DMS53 (cell line): ENCODE results near the gene NCCRP1.

Source experiments
- DNase-seq: peaks from one replicate; lab custom pipeline; 2025; lab: John Stamatoyannopoulos, UW

Gene NCCRP1

DNA sequence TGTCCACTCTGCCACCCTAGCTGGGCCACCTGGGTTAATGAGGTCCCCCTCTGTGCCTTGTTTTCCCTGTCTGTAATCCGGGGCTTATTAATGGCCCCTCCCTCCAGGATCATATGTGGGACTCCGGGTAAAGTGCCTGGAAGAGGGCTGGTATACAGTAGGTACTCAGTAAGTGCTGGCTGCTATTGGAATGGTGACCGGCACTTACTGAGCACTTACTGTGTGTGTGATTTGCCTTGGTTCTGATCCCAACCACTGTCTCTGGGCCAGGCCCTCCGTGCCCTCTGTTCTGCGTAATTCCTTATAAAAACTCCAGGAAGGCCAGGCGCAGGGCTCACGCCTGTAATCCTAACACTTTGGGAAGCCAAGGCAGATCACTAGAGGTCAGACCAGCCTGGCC is 30.9 kb upstream of the NCCRP1 start:
- no peak for DNase-seq

GRCh38 chr19:39166571-39167391 is 30.0 kb upstream of the NCCRP1 start:
- DNase-seq = peak; percentile 99

DNA sequence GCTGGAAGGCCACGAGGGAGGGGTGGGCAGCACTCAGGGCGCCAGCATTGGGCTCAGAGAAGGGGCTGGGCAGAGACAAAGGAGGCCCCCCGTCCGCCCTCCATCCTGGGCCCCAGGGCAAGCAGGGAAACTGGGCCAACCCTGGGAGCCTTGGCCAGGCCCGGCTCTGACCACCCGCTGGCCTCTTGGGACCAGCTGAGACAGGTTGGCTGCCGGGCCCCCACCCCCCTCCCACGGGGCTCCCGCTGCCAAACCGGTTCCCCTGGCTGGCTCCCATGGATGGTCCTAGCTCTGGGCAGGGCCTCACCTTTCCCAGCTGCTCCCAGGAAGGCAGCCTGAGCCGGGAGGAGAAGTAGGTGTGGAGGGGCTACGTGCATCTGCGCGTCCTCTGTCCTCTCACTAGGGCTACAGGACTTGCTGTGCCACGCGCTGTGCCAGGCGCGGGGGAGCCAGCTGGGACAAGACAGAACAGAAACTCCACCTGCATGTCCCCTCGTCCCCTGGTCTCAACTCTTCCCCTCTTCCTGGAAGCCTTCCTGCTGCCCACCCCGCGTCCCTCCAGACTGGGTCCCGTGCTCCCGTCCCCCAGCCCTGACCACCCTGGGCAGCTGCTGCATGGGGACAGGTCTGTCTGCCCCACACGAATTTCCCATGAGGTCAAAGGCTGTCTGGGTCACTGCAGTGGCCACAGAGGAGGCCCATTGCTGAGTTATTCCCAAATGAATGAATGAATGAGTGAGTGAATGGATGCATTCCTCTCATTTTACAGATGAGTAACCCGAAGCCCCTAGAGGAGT is 29.1 kb upstream of the NCCRP1 start:
- peak; percentile 96 for DNase-seq

DNA sequence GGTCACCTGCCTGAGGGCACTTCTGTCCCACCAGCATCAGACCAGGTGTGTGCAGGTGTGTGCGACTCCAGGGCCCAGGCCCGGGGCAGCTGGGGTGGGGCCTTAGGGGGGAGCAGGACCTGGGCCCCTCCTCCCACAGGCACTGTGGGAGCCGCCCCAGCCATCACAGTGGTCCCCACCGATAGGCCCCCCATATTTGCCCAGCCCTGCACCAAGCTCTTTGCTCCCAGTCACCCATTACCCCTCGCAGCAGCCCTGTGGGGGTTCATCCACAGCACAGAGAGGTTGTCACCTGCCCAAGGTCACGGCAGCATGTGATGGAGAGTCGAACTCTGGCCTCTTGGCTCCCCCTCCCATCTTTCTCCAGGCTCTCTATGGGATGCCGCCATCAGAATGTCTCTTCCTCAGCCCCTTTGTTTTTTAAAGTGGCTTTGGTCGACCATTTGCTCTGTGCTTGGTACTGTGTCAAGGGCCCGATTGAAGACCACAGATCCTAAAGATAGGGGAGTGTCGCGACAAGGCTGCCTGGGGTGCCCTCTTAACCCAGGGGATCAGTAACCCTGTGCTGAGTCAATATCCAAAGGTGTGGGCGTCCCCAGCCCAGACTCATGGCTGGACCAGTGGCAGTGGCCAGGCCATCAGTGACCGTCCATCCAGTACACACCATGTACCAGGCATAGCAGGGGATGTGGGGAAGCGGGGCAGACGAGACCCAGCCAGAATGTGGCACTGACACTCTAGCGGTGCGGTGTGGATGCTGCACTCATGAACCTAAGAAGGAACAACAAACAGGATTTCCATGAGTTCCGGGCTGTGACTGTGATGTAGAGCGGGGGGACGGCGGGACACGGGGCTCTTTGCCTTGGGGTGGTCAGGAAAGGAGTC is 28.3 kb upstream of the NCCRP1 start:
- no peak for DNase-seq

DNA sequence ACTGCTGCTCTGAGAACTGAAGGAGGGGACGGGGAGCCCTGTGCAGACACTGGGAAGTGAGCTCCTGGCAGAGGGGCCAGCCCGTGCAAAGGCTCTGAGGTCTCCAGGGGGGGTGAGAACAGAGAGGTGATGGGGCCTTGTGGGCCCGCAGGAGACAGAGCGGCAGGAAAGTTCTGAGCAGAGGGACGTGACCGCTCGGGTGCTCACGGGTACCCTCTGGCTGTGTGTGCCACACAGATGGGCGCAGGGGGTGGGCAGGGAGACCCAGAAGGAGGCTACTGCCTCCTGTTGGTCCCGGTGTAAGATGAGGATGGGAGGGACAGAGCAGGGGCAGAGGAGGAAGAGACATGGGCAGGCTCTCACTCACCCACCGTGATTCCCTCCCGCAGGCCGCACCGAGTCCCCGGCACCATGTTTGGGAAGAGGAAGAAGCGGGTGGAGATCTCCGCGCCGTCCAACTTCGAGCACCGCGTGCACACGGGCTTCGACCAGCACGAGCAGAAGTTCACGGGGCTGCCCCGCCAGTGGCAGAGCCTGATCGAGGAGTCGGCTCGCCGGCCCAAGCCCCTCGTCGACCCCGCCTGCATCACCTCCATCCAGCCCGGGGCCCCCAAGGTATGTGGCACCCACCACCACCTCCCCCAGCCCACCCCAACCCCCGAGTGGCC is 27.5 kb upstream of the NCCRP1 start:
- no peak for DNase-seq

DNA sequence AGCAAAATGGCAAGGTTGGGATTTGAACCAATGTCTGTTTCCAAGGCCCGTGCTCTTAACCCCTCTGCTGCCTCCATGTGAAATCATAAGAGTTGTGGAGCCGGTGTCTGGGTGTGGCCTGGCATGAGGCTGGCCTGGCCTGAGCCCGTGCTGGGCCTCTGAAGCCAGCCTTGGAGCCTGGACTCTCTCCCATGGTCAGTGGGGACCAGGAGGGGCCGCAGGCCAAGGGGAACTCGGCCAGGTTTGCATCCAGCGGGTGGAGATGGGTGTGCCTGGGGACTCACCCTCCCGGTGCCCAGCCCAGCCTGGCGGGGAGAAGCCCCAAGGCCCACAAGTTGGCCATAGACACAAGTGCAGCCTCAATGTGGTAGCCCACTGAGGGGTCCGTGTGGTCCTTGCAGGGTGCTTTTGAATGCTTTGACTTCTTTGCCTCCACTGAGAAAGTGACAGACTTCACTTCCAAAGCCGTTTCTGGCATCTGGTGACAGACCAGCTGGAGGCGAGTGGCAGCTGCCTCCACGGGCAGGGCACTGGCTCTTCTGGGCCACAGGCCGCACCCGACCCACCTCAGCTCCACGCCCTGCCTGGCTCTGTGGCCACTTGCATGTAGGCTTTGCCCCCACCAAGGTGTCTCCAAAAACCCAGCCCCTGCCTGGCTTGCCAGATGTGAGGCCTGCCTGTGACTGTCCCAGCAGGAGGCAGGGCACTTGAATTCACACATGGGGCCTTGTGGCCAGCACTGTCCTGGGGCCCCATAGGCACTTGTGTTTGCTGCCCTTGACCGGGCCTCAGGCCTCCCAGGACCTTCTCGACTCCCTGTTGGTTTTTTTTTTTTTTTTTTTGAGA is 26.2 kb upstream of the NCCRP1 start:
- no peak for DNase-seq

DNA sequence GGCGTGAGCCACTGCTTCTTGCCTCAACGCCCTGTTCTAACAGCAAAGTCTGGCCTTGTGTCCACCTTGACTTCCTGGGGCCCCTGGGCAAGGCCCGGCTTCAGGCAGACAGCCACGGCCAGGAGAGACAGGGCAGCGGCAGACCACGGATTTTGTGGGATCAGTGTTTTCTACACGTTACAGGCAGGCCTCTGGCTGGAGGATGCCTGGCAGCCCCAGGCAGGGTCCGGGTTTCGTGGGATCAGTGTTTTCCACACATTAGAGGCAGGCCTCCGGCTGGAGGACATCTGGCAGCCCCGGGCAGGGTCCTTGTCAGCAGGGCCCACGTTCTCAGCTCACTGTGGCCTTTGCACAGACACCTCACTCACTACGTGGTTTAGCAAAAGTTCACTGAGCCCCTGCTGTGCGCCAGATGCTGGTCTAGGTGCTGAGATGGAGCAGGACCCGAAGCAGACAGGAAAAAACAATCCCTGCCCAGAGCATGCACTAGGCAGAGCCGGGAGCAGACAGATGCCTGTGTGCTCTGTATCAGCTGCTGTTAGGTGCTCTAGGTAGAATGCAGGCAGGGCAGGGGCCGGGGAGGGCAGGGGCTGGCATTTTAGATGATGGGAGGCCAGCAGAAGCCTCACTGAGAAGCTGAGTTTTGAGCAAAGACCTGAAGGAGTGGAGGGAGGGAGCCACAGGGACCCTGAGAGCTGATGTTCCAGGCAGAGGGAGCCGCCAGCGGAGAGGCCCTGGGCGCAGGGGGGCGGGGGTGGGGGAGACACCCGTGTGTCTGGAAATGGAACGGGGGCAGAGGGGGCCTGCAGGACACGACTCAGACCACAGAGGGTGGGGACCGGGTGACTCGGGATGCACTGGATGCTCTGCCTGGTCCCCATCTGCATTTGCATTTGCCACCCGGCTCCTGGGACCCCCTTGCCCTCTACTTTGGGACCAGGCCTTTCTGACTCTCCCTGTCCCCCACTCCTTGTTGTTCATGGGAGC is 25.0 kb upstream of the NCCRP1 start:
- DNase-seq = no peak

DNA sequence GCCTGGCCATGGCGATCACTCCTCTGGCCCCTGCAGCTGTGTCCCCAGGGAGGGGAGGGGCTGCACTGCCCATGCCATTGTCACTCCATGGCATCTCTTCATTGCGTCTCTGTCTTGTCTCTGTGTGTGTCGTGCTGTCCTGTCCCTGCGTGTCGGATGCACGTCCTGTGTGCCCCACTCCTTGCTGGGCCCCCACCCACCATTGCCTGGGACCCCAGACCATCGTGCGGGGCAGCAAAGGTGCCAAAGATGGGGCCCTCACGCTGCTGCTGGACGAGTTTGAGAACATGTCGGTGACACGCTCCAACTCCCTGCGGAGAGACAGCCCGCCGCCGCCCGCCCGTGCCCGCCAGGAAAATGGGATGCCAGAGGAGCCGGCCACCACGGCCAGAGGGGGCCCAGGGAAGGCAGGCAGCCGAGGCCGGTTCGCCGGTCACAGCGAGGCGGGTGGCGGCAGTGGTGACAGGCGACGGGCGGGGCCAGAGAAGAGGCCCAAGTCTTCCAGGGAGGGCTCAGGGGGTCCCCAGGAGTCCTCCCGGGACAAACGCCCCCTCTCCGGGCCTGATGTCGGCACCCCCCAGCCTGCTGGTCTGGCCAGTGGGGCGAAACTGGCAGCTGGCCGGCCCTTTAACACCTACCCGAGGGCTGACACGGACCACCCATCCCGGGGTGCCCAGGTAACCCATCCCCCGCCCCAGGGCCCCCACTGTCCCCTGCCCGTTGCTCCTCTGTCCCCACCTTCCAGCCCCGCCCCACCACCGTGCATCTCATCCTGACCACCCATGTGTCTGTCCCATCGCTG is 23.9 kb upstream of the NCCRP1 start:
- no peak for DNase-seq

DNA sequence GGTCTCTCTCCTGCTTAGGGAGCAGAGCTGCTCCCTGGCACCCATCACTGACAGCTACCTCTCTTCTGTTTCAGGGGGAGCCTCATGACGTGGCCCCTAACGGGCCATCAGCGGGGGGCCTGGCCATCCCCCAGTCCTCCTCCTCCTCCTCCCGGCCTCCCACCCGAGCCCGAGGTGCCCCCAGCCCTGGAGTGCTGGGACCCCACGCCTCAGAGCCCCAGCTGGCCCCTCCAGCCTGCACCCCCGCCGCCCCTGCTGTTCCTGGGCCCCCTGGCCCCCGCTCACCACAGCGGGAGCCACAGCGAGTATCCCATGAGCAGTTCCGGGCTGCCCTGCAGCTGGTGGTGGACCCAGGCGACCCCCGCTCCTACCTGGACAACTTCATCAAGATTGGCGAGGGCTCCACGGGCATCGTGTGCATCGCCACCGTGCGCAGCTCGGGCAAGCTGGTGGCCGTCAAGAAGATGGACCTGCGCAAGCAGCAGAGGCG is 23.2 kb upstream of the NCCRP1 start:
- no peak for DNase-seq

DNA sequence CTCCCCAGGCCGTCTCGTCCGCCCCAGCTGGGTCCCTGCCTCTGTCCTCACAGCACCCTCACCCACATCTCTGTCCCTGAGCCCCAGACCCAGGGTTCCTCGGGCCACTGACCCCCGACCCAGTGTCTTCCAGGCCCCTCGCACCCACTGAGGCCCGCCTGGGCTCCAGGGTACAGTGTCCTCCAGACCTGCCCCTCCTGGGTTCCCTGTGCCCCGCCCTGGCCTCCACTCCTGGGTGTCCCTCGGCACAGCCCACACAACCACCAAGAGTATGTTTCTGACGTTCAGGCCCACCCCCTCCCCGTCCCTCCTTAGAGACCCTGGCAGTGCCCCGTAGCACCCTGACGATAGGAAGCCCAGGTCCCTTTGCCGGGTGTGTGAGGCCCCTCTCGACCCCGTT is 22.6 kb upstream of the NCCRP1 start:
- no peak for DNase-seq

DNA sequence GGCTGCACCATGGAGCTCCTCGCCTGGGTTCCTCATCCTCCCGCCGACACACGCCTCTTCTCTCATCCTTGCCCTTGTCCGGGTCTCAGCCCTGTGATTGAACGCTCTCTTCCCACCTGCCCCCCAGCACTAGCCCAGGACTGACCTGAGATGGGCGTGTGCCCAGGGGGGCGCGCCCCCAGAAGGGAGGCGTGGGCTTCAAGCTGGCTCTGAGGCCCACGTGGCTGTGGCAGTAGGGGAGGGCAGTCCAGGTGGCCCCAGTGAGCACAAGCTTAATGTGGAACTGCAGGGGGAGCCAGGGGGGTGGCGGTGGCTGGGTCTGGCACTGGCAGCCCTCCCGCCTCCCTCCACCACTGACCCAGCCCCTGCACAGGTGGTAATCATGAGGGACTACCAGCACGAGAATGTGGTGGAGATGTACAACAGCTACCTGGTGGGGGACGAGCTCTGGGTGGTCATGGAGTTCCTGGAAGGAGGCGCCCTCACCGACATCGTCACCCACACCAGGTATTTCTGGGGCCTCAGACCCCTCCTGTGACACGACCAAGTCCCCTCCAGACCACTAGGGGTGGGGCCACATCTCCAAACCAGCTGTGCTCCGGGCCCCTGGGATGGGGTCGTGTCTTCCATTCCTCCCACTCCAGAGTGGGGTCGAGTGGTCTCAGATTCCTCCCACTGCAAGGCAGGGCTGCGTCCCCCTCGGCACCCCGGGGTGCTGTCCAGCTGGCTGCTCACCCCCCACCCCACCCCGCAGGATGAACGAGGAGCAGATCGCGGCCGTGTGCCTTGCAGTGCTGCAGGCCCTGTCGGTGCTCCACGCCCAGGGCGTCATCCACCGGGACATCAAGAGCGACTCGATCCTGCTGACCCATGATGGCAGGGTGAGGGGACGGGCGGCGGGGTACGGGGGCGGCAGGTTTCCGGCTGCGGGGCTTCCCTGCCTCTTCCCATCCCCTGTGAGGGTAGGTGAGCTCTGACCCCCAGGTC is 21.9 kb upstream of the NCCRP1 start:
- no peak for DNase-seq

GRCh38 chr19:39175564-39175963 is 21.2 kb upstream of the NCCRP1 start:
- no peak for DNase-seq

DNA sequence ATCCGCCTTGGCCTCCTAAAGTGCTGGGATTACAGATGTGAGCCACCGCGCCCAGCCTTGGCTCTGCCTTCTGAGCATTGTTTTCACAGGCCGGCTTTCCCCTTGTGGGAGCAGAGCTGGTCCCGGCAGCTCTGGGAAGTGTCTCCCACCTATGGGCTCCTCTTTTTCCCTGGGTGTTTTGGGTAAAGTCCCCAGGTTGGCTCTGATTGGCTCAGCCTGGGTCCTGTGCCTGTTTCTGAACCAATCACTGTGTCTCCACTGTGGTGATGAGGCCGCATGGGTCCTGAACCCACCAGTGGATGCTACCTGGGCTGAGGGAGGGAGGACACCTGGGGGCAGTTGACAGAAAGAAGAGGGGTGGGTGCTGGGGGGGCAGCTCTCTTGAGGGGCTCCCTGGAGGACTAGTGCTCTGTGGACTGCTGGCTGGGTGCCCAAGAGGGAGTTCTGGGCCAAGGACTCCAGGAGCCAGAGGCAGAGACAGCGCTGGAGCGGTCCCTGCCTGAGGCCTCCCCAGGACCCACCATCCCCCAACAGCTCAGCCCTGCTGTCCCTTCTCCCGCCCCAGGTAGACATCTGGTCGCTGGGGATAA is 19.6 kb upstream of the NCCRP1 start:
- no peak for DNase-seq

- DNase-seq = no peak
These were observed 19.0 kb upstream of the NCCRP1 start for GRCh38 chr19:39177736-39178135.

DNA sequence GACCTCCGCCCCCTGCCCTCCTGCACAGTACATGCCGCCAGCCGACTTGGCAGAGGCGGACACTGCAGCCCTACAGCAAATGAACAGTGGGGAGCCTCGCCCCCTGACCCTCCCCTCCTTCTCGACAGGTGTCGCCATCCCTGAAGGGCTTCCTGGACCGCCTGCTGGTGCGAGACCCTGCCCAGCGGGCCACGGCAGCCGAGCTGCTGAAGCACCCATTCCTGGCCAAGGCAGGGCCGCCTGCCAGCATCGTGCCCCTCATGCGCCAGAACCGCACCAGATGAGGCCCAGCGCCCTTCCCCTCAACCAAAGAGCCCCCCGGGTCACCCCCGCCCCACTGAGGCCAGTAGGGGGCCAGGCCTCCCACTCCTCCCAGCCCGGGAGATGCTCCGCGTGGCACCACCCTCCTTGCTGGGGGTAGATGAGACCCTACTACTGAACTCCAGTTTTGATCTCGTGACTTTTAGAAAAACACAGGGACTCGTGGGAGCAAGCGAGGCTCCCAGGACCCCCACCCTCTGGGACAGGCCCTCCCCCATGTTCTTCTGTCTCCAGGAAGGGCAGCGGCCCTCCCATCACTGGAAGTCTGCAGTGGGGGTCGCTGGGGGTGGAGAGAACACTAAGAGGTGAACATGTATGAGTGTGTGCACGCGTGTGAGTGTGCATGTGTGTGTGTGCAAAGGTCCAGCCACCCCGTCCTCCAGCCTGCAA is 18.3 kb upstream of the NCCRP1 start:
- no peak for DNase-seq

DNA sequence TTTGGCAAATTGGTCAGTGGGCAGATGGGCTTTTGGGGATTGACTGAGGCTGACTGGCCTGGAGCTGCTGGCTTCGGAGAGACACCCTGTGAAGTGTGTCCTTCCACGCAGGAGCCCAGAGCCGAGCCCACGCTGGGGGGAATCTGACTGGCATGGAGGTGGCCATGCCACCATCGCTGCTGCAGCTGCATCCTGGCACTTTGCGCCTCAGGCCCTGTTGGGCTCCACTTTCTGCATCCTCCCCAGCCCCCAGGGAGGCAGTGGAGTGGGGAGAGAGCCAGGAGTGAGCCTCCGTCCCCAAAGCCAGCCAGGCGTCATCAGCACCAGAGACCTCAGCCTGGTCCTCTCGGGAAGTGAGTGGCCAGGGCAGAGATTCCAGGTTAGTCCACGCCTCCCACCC is 17.0 kb upstream of the NCCRP1 start:
- no peak for DNase-seq
